ENCODE measurements around the gene SATB2. TPM values are rescaled to one million over a fixed set of nuclear protein-coding genes. Genes with fewer than 3 reads are reported as not detected.

SATB2 gene
- polyA plus RNA-seq, 1 of the 3 experiments (the other 2 are of a cell fraction): 0.13 TPM

- POLR2A ChIA-PET: no interaction called here
Observed at GRCh38 chr2:199279146-199279545, 178.6 kb downstream of the SATB2 start.

GRCh38 chr2:199278099-199278498, 179.6 kb downstream of the SATB2 start:
- ChIA-PET POLR2A (no interaction called here), CTCF (no interaction called here)
- no peaks in the 10 kb centered on the region for H3K9me3 ChIP-seq
- no peak overlapping the region for H3K9ac ChIP-seq
- no peaks in the 10 kb centered on the region for H3K9me2 ChIP-seq
- H3K79me2 ChIP-seq (ENCODE audit: insufficient read depth): no peaks in the 10 kb centered on the region
- no peaks in the 10 kb centered on the region for H3K36me3 ChIP-seq (replicated peaks in 1 of 2; ENCODE audit: control insufficient read depth in 1 of 2, insufficient read depth in 2 of 2, low read length in 1 of 2)
- H3K4me1 ChIP-seq (ENCODE audit: control insufficient read depth in 1 of 2, insufficient read depth in 2 of 2, low read depth in 1 of 2, low read length in 1 of 2): peaks cover 0 to 2% of the 10 kb centered on the region in 2 experiments; a peak in 1 of 4 replicates
- DNase-seq: no peak
- no peaks in the 10 kb centered on the region for H4K20me1 ChIP-seq (ENCODE audit: insufficient read depth)
- TF ChIP-seq, protein P1, sequence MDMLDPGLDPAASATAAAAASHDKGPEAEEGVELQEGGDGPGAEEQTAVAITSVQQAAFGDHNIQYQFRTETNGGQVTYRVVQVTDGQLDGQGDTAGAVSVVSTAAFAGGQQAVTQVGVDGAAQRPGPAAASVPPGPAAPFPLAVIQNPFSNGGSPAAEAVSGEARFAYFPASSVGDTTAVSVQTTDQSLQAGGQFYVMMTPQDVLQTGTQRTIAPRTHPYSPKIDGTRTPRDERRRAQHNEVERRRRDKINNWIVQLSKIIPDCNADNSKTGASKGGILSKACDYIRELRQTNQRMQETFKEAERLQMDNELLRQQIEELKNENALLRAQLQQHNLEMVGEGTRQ (IDR thresholded peaks at IDR 0.05; ENCODE audit: borderline replicate concordance, low read depth, low read length): no peak
- TF ChIP-seq TAF1 (IDR thresholded peaks at IDR 0.05; ENCODE audit: borderline replicate concordance, low read depth, low read length) (no peak), FOXJ3 (CRISPR knock-in tag; IDR thresholded peaks at IDR 0.05) (no peak), MEF2A (IDR thresholded peaks at IDR 0.05; ENCODE audit: borderline replicate concordance, low read depth) (no peak), CHD2 (IDR thresholded peaks at IDR 0.05; ENCODE audit: low read length, partially characterized antibody) (no peak), RAD21 (IDR thresholded peaks at IDR 0.05; ENCODE audit: low read length) (no peak), JUND (IDR thresholded peaks at IDR 0.05) (no peak), EZH2phosphoT487 (IDR thresholded peaks at IDR 0.05; ENCODE audit: borderline replicate concordance, low read depth) (no peak), FOXM1 (IDR thresholded peaks at IDR 0.05; ENCODE audit: low read depth) (no peak)
- no peak overlapping the region for H3K4me3 ChIP-seq (ENCODE audit: low read depth in 2 of 2, low read length in 1 of 2)
- no peak overlapping the region for H3K27ac ChIP-seq (ENCODE audit: low read depth in 2 of 2, low read length in 1 of 2)
- H3F3A ChIP-seq (replicated peaks; ENCODE audit: insufficient read depth): no peaks in the 10 kb centered on the region
- WGBS (ENCODE audit: low lambda C conversion rate): 0% methylated on average over 5 of the region's 5 CpGs
- H3K27me3 ChIP-seq (ENCODE audit: insufficient read depth): no peaks in the 10 kb centered on the region
- no peak overlapping the region for H3K4me2 ChIP-seq
- H2AFZ ChIP-seq (ENCODE audit: low read depth): no peak overlapping the region

More at GRCh38 chr2:199279146-199279545, 178.6 kb downstream of the SATB2 start:
- no peaks in the 10 kb centered on the region for H3K4me1 ChIP-seq (ENCODE audit: control insufficient read depth in 1 of 2, insufficient read depth in 2 of 2, low read depth in 1 of 2, low read length in 1 of 2)
- H3K9ac ChIP-seq: no peak overlapping the region
- no peak for DNase-seq
- no peaks in the 10 kb centered on the region for H3K9me2 ChIP-seq
- H3K4me3 ChIP-seq (ENCODE audit: low read depth in 2 of 2, low read length in 1 of 2): no peak overlapping the region
- H3K9me3 ChIP-seq: no peaks in the 10 kb centered on the region
- H2AFZ ChIP-seq (ENCODE audit: low read depth): no peak overlapping the region
- H3K27ac ChIP-seq (ENCODE audit: low read depth in 2 of 2, low read length in 1 of 2): no peak overlapping the region
- H3K36me3 ChIP-seq (replicated peaks in 1 of 2; ENCODE audit: control insufficient read depth in 1 of 2, insufficient read depth in 2 of 2, low read length in 1 of 2): no peaks in the 10 kb centered on the region
- CTCF ChIA-PET: no interaction called here
- no peak overlapping the region for H3K4me2 ChIP-seq
- H3K79me2 ChIP-seq (ENCODE audit: insufficient read depth): no peaks in the 10 kb centered on the region
- no peaks in the 10 kb centered on the region for H3F3A ChIP-seq (replicated peaks; ENCODE audit: insufficient read depth)
- H3K27me3 ChIP-seq (ENCODE audit: insufficient read depth): no peaks in the 10 kb centered on the region
- no peaks in the 10 kb centered on the region for H4K20me1 ChIP-seq (ENCODE audit: insufficient read depth)
- TF ChIP-seq NFIC (IDR thresholded peaks at IDR 0.05; ENCODE audit: borderline replicate concordance): no peak
- no peak for TF ChIP-seq TCF12 (IDR thresholded peaks at IDR 0.05)
- TF ChIP-seq, protein P2, sequence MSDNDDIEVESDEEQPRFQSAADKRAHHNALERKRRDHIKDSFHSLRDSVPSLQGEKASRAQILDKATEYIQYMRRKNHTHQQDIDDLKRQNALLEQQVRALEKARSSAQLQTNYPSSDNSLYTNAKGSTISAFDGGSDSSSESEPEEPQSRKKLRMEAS (IDR thresholded peaks at IDR 0.05; ENCODE audit: low read depth): no peak
- TF ChIP-seq, protein P3, sequence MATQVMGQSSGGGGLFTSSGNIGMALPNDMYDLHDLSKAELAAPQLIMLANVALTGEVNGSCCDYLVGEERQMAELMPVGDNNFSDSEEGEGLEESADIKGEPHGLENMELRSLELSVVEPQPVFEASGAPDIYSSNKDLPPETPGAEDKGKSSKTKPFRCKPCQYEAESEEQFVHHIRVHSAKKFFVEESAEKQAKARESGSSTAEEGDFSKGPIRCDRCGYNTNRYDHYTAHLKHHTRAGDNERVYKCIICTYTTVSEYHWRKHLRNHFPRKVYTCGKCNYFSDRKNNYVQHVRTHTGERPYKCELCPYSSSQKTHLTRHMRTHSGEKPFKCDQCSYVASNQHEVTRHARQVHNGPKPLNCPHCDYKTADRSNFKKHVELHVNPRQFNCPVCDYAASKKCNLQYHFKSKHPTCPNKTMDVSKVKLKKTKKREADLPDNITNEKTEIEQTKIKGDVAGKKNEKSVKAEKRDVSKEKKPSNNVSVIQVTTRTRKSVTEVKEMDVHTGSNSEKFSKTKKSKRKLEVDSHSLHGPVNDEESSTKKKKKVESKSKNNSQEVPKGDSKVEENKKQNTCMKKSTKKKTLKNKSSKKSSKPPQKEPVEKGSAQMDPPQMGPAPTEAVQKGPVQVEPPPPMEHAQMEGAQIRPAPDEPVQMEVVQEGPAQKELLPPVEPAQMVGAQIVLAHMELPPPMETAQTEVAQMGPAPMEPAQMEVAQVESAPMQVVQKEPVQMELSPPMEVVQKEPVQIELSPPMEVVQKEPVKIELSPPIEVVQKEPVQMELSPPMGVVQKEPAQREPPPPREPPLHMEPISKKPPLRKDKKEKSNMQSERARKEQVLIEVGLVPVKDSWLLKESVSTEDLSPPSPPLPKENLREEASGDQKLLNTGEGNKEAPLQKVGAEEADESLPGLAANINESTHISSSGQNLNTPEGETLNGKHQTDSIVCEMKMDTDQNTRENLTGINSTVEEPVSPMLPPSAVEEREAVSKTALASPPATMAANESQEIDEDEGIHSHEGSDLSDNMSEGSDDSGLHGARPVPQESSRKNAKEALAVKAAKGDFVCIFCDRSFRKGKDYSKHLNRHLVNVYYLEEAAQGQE (IDR thresholded peaks at IDR 0.05; ENCODE audit: low read depth, low read length): no peak
- TF ChIP-seq TEAD4 (IDR thresholded peaks at IDR 0.05; ENCODE audit: borderline replicate concordance, insufficient read depth): no peak
- no peak for TF ChIP-seq RXRA (IDR thresholded peaks at IDR 0.05; ENCODE audit: borderline replicate concordance, low read depth)
- no peak for TF ChIP-seq MEF2A (IDR thresholded peaks at IDR 0.05; ENCODE audit: borderline replicate concordance, low read depth)
- no peak for TF ChIP-seq GATA2 (CRISPR knock-in tag; IDR thresholded peaks at IDR 0.05)
- no peak for TF ChIP-seq SIN3A (IDR thresholded peaks at IDR 0.05; ENCODE audit: borderline replicate concordance, low read depth, low read length)
- TF ChIP-seq EZH2phosphoT487 (IDR thresholded peaks at IDR 0.05; ENCODE audit: borderline replicate concordance, low read depth): no peak
- no peak for TF ChIP-seq TAF1 (IDR thresholded peaks at IDR 0.05; ENCODE audit: borderline replicate concordance, low read depth, low read length)
- TF ChIP-seq FOXM1 (IDR thresholded peaks at IDR 0.05; ENCODE audit: low read depth): no peak
- TF ChIP-seq IRF3 (IDR thresholded peaks at IDR 0.05; ENCODE audit: low read depth, low read length): no peak
- no peak for TF ChIP-seq MXI1 (IDR thresholded peaks at IDR 0.05; ENCODE audit: low read depth, low read length)
